HCT116 (cell line): Measurements from ENCODE around the gene CRYGC. TPM values are rescaled to one million over a fixed set of nuclear protein-coding genes. Genes with fewer than 3 reads are reported as not detected.

Source experiments
- ATAC-seq: fragments of 200-7000 bp; cut with Tn5 transposase; 2 replicates; pipeline ENCODE4 v1.9.1; 2020; ENCODE audit warnings: mild to moderate bottlenecking, moderate library complexity
- Bru-seq: library from RNA; stranded (reverse); fragments of 400-500 nt; gene quantifications from one replicate; lab custom pipeline; 2021; lab: Mats Ljungman, UMichigan
- BruChase-seq, 2 experiments: library from RNA; stranded (reverse); fragments of 400-500 nt; gene quantifications; one replicate each; lab custom pipeline; 2021; lab: Mats Ljungman, UMichigan
- BruUV-seq: library from RNA; stranded (reverse); fragments of 400-500 nt; replicated peaks from 2 replicates; lab custom pipeline; 2021; lab: Mats Ljungman, UMichigan
- CTCF ChIA-PET: fragments of 300-600 bp; sonication (Branson Sonifier 250); formaldehyde crosslinking; loops from one replicate; lab custom pipeline; 2021; ENCODE audit warnings: antibody characterized with exemption; lab: Charles Lee
- POLR2A ChIA-PET: fragments of 300-600, 350-600 bp; sonication (Branson Sonifier 250); formaldehyde crosslinking; loops from one replicate; lab custom pipeline; 2021; ENCODE audit warnings: antibody characterized with exemption; lab: Charles Lee
- RAD21 ChIA-PET, 2 experiments: fragments of 300-600 bp; sonication (Branson Sonifier 250); formaldehyde crosslinking; loops; one replicate each; lab custom pipeline; 2023; ENCODE audit warnings: low total read pairs in 2 of 2; ENCODE audit not compliant: uncharacterized antibody in 2 of 2, unreplicated experiment in 2 of 2, low non-redundant PET in 1 of 2; lab: Charles Lee
- DNase-seq: peaks from one replicate; pipeline ENCODE4 v3.0.0-alpha.2; 2010; ENCODE audit warnings: low read depth, low spot score
- H2AFZ ChIP-seq: fragments of 200-600 bp; shearing (Covaris generic), sonication (generic); 2 replicates; pipeline ENCODE4 v1.6.1; 2017; ENCODE audit warnings: low read depth, mixed run types, mixed read lengths, antibody characterized with exemption, low read length; ENCODE audit not compliant: poor library complexity, severe bottlenecking
- H3K27ac ChIP-seq: 2 replicates; pipeline ENCODE4 v1.5.1; 2012; ENCODE audit warnings: low read depth, low read length
- H3K27me3 ChIP-seq: fragments of 200-600 bp; sonication (generic); 2 replicates; pipeline ENCODE4 v1.6.1; 2016; ENCODE audit warnings: mixed run types, low read length, mixed read lengths; ENCODE audit not compliant: insufficient read depth
- H3K36me3 ChIP-seq, 2 experiments: fragments of 200-500 bp in 1 of 2; fragments of 200-600 bp in 1 of 2; sonication (Bioruptor generic) in 1 of 2; sonication (generic) in 1 of 2; 2 replicates each; pipeline versions ENCODE4 v1.5.1 to v1.6.1; 2014 to 2016; ENCODE audit warnings: low read length in 2 of 2, inconsistent platforms in 1 of 2, mixed read lengths in 1 of 2, mixed run types in 1 of 2; ENCODE audit not compliant: insufficient read depth in 2 of 2, control insufficient read depth in 1 of 2
- H3K4me1 ChIP-seq, 2 experiments: fragments of 200-600 bp in 1 of 2; sonication (generic) in 1 of 2; 2 replicates each; pipeline versions ENCODE4 v1.5.1 to v1.6.1; 2012 to 2017; ENCODE audit warnings: low read length in 2 of 2, inconsistent platforms in 1 of 2, mild to moderate bottlenecking in 1 of 2, mixed read lengths in 1 of 2, mixed run types in 1 of 2, moderate library complexity in 1 of 2; ENCODE audit not compliant: insufficient read depth in 2 of 2, control insufficient read depth in 1 of 2
- H3K4me2 ChIP-seq: fragments of 200-600 bp; sonication (generic); 2 replicates; pipeline ENCODE4 v1.6.1; 2017; ENCODE audit warnings: mixed run types, low read length, mixed read lengths
- H3K4me3 ChIP-seq, 2 experiments: fragments of 200-600 bp in 1 of 2; sonication (generic) in 1 of 2; replicated peaks in 1 of 2; 2 replicates each; pipeline ENCODE4 v1.5.1; 2011 to 2016; ENCODE audit warnings: low read length in 2 of 2, control low read depth in 1 of 2, low read depth in 1 of 2, mild to moderate bottlenecking in 1 of 2, mixed read lengths in 1 of 2, mixed run types in 1 of 2
- H3K79me2 ChIP-seq: fragments of 200-600 bp; sonication (generic); 2 replicates; pipeline ENCODE4 v1.6.1; 2017; ENCODE audit warnings: mild to moderate bottlenecking, mixed run types, low read length, moderate library complexity, mixed read lengths; ENCODE audit not compliant: insufficient read depth
- H3K9ac ChIP-seq: fragments of 200-600 bp; sonication (generic); 2 replicates; pipeline ENCODE4 v1.6.1; 2016; ENCODE audit warnings: low read length, mixed read lengths
- H3K9me2 ChIP-seq: fragments of 200-600 bp; sonication (generic), shearing (Covaris generic); 2 replicates; pipeline ENCODE4 v1.6.1; 2017; ENCODE audit warnings: mixed run types, mild to moderate bottlenecking, moderate library complexity; ENCODE audit not compliant: insufficient read depth
- H3K9me3 ChIP-seq, 2 experiments: fragments of 200-500 bp in 1 of 2; fragments of 200-600 bp in 1 of 2; sonication (Bioruptor generic) in 1 of 2; sonication (generic) in 1 of 2; 2 replicates each; pipeline ENCODE4 v1.6.1; 2014 to 2017; ENCODE audit warnings: low read length in 2 of 2, mixed read lengths in 2 of 2, inconsistent platforms in 1 of 2, low read depth in 1 of 2, mild to moderate bottlenecking in 1 of 2, mixed run types in 1 of 2, moderate library complexity in 1 of 2; ENCODE audit not compliant: control insufficient read depth in 1 of 2, insufficient read depth in 1 of 2
- H4K20me1 ChIP-seq: fragments of 200-600 bp; sonication (generic), shearing (Covaris generic); 2 replicates; pipeline ENCODE4 v1.6.1; 2017; ENCODE audit warnings: mixed run types, mild to moderate bottlenecking, moderate library complexity; ENCODE audit not compliant: insufficient read depth
- ATF3 ChIP-seq: IDR thresholded peaks from 2 replicates; pipeline ENCODE4 v1.6.1; 2012
- CTCF ChIP-seq, 3 experiments: fragments of 200-600 bp in 1 of 3; sonication (generic) in 1 of 3; IDR thresholded peaks in 2 of 3; conservative IDR thresholded peaks in 1 of 3; 2 replicates each; pipeline ENCODE4 v1.5.1; 2012 to 2017; ENCODE audit warnings: low read depth in 2 of 3, low read length in 2 of 3, antibody characterized with exemption in 1 of 3, borderline replicate concordance in 1 of 3, control low read depth in 1 of 3, mild to moderate bottlenecking in 1 of 3, mixed read lengths in 1 of 3, mixed run types in 1 of 3, moderate library complexity in 1 of 3; ENCODE audit not compliant: insufficient read depth in 1 of 3
- EGR1 ChIP-seq: IDR thresholded peaks from 2 replicates; pipeline ENCODE4 v1.6.1; 2012; ENCODE audit warnings: low read depth
- ELF1 ChIP-seq: IDR thresholded peaks from 2 replicates; pipeline ENCODE4 v1.6.1; 2012; ENCODE audit warnings: low read depth, borderline replicate concordance
- POLR2A ChIP-seq: IDR thresholded peaks from 2 replicates; pipeline ENCODE4 v1.7.0; 2011; ENCODE audit warnings: borderline replicate concordance; ENCODE audit not compliant: insufficient read depth, insufficient read length; ENCODE audit errors: extremely low read depth
- POLR2AphosphoS5 ChIP-seq: IDR thresholded peaks from 2 replicates; pipeline ENCODE4 v1.6.1; 2011; ENCODE audit warnings: mild to moderate bottlenecking, low read depth, low read length, moderate library complexity
- RAD21 ChIP-seq: IDR thresholded peaks from 2 replicates; pipeline ENCODE4 v1.6.1; 2012; ENCODE audit warnings: low read depth, mild to moderate bottlenecking
- SP1 ChIP-seq: IDR thresholded peaks from 2 replicates; pipeline ENCODE4 v1.6.1; 2012; ENCODE audit warnings: low read depth
- TCF7L2 ChIP-seq: IDR thresholded peaks from 2 replicates; pipeline ENCODE4 v1.7.0; 2011; ENCODE audit warnings: borderline replicate concordance, inconsistent platforms; ENCODE audit not compliant: insufficient read depth, insufficient read length; ENCODE audit errors: extremely low read depth
- intact Hi-C: fragments of 100-400 bp; cut with micrococcal nuclease; formaldehyde crosslinking; loops from 2 replicates; pipeline ENCODE4 v1.10.0; 2022
- long read RNA-seq: library from polyadenylated mRNA; unstranded; transcript quantifications from one replicate; pipeline ENCODE4 v2.0.0, GENCODE V29; 2021; ENCODE audit not compliant: unreplicated experiment
- polyA plus RNA-seq: library from polyadenylated mRNA; unstranded; fragments of >200 nt; gene quantifications from 2 replicates; pipeline ENCODE4 v1.2.1, GENCODE V29; 2012; ENCODE audit warnings: missing spikeins
- total RNA-seq: library from RNA; stranded (reverse); gene quantifications from one replicate; pipeline ENCODE4 v1.2.1, GENCODE V29; 2021; ENCODE audit not compliant: unreplicated experiment

Gene CRYGC
- total RNA-seq (not detected), Bru-seq, nascent RNA (not detected), BruChase-seq, experiment 1, labeled RNA remaining after a 6-hour chase (not detected), BruChase-seq, experiment 2, labeled RNA remaining after a 2-hour chase (not detected)
- not detected in 2 replicates for polyA plus RNA-seq
- long read RNA-seq, result 0 reads

GRCh38 chr2:208129744-208130711, at the start of gene CRYGC:
TSS of gene CRYGC (minus strand) at chr2:208129828. CDS start at chr2:208129792, 36 bp downstream.
- no peak within 1 kb of the TSS for H3K9ac ChIP-seq
- H3K4me2 ChIP-seq, result peak within 1 kb of the TSS; percentile 23; the same call in 1 of the 2 replicates
- intact Hi-C loops, result no loop called here
- H2AFZ ChIP-seq, result no peak within 1 kb of the TSS
- CTCF ChIA-PET, result interaction anchor here (1.1 kb wide), 1 partner anchor 45 kb away, joined by 3 read pairs; no protein-coding TSS in a partner anchor
- H4K20me1 ChIP-seq, result no peaks in the 10 kb centered on the region
- no peak within 1 kb of the TSS for H3K4me3 ChIP-seq
- H3K79me2 ChIP-seq, result no peaks in the 10 kb centered on the region
- POLR2A ChIA-PET, result no interaction called here
- H3K36me3 ChIP-seq, result no peaks in the 10 kb centered on the region
- no peaks in the 10 kb centered on the region for H3K27me3 ChIP-seq
- no peak within 1 kb of the TSS for H3K27ac ChIP-seq
- RAD21 ChIA-PET, result no interaction called here
- no peak for DNase-seq
- H3K9me3 ChIP-seq, result no peaks in the 10 kb centered on the region
- TF ChIP-seq TCF7L2, result no peak
- no peak for TF ChIP-seq RAD21
- no peak for TF ChIP-seq ELF1
- TF ChIP-seq ATF3, result no peak
- TF ChIP-seq POLR2A, result no peak
- no peak for TF ChIP-seq CTCF (IDR thresholded peaks at IDR 0.05 in 2 of 3, conservative IDR thresholded peaks at IDR 0.05 in 1 of 3; ENCODE audit: borderline replicate concordance in 1 of 3, insufficient read depth in 1 of 3, low read depth in 2 of 3, low read length in 2 of 3)
- no peak for TF ChIP-seq SP1
- no peak for TF ChIP-seq EGR1
- TF ChIP-seq POLR2AphosphoS5, result no peak
- TF ChIP-seq, all 23 proteins: peak for 0
- BruUV-seq, result no TSS peak
- Histone ChIP-seq H3K9me2 (no peaks in the 10 kb centered on the region), H3K4me1 (peaks cover 0 to 7% of the 10 kb centered on the region in 2 experiments; a peak in 2 of 4 replicates)
- no peak for ATAC-seq
